GM19395 (cell line): ENCODE results near the gene KCTD16.

Experiments used
- ATAC-seq: cut with Tn5 transposase; IDR thresholded peaks from one replicate; pipeline ENCODE4 v1.9.1; 2021; ENCODE audit warnings: mild to moderate bottlenecking, moderate library complexity; ENCODE audit not compliant: unreplicated experiment

Gene KCTD16

DNA sequence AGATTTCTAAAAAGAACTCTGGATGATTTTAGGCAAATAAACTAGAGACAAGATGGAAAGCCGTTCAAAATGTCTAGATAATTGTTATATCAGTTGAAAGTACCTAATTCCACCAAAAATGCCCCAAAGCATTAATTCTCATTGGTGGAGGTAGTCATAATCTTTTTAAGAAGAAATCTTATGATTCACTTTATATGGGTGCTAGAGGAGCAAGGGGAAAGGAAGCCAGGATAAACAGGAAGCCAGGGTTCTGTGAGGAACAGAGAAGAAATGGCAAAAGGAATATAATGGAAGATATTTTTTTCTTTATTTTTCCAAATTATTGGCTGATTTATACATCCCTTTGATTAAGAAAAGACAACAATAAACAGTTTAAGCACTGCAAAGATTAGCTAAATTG is 8.0 kb upstream of the KCTD16 start:
- no peak for ATAC-seq

DNA sequence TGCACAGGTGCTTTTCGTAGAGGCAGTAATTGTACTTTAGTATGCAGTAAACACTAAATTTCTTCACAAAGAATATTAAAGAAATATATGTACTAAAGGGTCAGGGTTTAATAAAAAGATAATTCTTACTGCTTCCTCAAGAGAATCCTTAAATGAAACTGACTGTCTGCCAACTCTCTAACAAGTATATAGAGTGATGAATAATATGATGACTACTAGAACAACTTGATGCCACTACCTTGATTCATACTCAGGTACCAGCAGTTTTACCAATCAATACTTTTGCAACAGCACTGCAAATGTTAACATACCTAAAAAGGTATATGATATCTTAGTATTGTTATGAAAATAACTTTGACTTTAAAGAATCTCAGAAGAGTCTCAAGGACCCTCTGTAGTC is 4.0 kb upstream of the KCTD16 start:
- no peak for ATAC-seq

DNA sequence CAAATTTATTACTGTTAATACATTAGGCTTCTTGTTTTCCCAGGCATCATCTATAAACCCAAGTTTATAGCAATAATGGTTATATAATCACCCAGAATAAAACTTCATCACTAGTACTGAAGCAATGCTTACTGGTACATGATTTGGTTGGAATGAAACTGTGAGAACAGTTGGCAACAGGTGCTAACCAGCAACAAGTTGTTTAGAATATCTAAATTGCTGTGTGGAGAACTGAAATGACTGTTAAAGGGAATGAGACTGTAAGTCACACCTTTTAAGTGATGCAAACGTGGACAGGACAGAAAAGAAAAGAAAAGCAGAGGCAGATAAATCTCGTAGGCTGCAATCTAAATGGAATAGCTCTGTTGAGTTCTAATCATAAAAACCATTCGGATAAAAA is 2.7 kb upstream of the KCTD16 start:
- ATAC-seq = no peak

DNA sequence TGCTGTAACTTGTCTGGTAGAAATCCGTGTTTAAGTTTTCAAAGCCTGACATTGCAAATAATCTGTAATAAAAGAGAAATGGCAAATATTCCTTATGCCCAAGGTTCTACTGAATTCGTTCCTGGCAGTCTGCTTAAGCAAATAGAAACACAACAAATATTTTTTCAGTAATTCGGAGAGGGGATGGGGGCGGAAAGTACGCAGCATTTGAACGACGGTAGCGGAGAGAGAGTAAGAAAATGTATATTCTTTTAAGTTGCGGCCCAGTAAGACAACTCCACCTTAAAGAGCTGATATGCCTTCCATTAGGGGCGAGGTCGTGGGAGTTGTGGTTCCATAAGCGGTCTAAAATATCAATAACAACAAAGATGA is 783 bp upstream of the KCTD16 start:
- ATAC-seq = peak; percentile 0

DNA sequence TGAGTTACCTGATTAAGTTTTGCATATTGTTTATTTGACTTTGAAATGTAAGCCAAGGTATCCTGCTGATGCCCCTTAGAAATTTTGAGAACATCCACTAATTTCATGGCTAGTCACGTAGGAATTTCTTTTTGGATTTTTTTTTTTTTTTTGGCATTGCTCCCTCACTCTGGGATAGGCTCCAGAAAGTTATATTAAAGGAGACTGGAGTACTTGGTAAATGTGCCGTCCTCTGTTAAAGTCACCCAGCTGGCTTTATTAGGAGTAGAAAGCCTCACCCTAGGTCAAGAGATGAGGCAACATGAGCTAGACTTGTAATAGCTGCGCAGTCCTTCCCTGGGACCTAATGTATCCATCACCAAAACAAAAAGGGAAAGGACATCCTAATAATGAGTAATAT is 3.1 kb downstream of the KCTD16 start:
- no peak for ATAC-seq

DNA sequence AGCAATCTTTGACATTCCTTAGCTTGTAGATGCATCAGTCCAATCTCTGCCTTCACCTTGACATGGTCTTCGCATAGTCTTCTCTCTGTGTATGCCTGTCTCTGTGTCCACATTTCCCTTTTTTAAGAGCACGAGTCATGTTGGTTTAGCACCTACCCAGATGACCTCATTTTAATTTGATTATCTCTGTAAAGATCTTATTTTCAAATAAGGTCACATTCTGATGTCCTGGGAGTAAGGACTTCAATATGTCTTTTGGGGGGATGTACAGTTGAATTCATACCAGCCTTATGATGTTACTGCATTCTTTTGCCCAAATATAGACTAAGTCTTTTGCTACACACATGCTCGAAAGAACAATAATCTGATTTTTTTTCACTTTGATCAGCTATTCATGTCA is 6.9 kb downstream of the KCTD16 start:
- ATAC-seq = no peak

DNA sequence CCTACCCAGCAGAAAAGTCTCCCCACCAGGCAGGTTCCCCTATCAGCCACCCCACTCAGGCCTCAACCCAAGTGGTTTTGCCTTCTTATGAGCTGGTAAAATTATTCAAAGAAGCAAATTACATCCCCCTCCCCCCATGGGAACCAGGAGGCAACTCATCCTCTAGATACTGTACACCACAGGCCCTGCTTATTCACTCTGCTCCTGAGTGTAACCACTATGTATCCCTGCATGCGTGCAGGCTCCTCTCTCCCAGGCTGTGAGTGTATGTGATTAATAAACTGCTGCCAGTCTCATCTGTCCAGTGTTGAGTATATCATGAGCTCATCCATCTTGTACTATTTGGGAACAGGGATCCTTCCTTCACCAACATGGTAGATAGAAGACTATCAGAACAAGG is 8.6 kb downstream of the KCTD16 start:
- ATAC-seq = no peak

DNA sequence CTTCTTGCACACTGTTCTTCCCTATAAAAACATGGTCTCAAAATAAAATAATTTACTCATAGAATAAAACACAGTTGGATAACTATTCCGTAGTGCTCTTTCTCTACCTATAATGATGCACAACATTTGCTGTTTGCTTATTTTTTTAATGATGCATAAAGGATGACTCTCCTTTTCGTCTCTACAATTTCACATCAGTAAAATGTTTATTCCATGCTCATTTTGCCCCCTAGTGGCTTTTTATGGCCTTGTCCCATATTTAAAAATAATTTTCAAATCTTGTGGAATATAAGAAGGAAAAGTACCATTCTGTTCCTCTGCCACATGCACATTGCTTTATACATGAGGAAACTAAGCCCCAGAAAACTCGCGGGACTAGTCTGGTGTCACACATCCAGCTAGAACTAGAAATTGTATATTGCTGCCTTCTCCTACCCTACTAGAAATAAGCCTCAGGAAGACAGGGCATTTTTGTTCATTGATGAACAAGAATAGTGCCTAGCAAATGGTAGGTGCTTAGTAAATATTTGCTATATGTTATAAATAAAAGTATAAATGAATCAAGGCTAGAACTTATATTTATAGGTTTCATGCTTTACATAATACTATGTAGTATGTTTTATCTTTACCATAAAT is 12.7 kb downstream of the KCTD16 start:
- no peak for ATAC-seq

DNA sequence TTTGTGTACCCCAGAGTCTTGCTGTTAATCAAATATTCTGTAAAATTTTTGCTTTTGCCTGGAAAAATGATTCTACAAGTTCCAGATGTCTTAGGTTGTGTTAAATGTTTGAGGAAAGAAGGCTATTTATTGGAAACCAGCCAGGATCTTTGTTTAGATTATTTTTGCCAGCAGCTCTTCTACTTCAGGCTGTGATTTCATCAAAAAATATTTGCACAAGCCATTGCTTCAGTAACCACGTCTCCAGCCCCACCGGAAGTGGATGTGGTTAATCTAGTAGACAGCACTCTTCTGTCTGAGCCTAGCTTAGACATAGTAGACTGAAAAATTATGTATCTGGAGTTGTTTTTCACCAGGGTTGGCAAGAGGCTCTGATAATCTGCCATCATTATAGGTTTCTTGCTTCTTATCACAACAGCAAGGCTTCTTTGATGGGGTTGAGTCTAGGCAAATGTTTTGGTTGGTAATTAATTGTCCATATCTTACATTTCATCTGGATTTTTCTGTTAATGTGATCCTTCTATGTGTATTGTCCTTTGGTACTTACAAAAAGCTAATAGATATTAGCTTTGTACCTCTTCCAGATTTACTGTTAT is 17.1 kb downstream of the KCTD16 start:
- ATAC-seq = peak; percentile 83

DNA sequence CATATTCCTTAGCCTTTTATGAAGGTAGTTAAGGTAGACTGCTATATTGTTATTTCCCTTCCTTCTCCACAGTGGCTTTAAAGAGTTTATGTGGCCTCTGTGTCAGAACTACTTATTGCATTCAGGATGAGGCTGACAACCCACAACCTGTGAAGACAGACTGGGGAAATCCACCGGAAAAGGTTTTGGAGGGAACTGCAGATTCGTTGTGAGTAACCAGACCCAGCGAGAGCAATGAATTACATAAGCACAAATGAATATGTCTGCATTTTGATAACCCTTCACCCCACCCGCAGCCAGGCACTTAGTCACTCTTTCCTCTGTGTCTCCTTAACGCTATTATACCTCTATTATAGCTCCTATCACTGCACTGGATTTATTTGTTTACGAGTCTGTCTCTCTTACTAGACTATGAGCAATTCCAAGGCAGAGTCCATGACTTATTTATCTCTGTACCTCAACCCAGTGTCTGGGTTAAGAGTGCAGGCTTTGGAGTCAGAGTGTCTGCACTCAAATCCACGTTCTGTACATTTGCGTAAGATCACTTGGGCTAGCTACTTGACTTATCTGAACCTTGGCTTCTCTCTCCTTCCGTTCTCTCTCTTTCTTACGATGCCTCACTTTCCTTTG is 19.2 kb downstream of the KCTD16 start:
- ATAC-seq = peak; percentile 30

DNA sequence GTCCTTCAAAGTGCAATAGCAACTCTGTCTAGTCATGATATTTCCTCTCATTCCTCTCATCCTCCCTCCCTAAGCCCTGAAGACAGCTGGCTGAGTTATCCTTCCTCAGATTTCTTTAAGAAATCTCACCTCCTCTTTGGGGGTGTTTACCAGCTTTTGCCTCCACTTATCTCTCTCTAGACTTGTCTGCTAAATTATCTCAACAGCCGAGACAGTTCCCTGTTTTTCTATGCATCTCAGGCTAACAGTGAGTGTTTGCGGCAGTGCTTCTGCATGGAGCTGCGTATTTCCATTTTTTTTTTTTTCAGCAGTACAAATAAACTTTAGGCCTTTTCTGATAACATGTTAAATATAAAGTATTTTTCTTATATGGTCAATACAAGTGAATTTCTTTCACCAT is 20.9 kb downstream of the KCTD16 start:
- ATAC-seq = no peak

DNA sequence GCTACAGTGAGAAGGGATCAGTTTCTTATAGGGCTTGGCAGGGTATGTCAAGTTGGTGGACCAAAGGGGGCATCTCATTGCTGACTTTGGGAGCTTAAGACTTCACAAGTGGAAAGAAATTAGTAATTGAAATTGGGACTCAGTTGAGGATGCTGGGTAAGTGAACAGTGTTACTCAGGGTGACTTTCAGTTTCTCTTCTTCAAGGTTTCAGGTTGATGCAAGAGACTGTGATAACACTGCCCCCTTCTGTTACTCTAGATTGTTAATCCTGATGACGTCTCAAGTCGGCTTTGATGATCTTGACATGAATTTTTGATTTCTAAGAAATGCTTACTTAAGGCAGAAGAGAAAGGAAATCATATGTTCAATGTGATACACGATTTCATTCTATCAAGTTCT is 21.3 kb downstream of the KCTD16 start:
- peak; percentile 89 for ATAC-seq

DNA sequence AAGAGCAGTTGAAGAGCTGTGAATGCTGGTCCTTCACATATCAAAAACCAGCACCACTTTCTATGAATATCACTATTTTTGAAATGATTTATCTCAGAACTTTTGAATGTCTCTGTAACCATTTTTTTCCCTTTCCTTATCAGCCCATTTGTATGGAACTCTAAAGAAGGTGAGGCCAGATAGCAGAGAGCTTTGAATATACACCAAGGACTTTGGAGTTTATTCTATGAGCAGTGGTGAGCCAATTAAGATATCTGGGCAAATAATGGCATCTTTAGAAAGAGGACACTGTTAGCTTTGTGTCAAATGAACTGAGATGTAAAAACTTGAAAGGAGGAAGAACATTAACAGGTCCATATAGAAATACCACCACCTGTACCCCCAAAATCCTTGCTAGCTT is 22.0 kb downstream of the KCTD16 start:
- ATAC-seq = no peak

DNA sequence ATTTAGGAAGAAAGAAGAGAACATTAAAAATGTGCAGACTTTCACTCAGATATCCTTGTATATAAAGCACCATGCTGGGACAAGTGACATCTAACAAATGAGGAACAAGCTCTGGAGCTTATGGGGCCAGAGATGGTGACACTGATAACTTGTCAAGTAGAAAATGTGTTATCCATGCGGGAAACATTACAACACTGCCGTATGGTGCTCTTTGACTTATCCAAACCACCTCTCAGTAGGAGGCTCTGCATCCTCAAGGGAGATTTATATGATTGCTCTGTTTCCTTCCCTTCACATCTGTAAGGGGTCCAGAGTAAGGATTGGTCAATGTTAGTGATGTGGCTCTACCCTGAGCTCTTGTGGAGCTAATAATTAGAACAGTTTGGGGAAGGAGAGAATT is 23.5 kb downstream of the KCTD16 start:
- ATAC-seq = no peak

DNA sequence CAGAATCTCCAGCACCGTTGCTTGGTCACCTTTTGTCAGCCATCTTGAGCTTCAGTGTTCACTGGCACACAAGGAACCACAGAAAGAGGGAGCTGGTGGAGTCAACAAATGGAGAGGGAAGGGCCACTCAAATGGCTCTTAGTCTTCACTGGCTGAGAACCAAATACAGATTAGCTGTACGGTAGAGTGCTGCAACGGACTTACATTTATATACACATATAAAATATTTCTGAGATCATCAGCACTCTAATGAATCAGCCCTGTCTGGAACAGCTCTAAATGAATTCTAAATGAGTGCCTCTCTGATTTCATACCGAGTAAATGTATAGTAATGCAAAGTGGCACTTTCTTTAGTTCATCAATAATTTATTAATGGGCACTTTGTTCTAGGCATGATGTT is 24.8 kb downstream of the KCTD16 start:
- ATAC-seq = no peak

DNA sequence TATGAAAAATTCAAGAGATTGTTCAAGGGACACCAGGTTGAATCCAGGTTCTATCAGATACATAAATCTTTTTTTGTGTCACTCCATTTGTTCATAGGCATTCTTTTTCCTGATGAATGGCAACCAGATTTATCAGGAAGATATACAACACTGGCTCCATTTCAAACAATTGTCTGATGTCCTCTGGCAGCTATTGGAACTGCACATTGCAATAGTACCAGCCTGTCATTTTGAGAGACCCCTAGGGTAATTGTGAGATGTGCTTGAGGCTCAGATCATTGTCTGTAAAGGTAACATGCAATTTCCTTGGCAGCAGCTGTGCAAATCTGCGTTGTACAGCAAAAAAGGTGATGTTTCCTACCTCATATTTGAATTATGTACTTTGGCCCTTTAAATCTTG is 25.9 kb downstream of the KCTD16 start:
- no peak for ATAC-seq

DNA sequence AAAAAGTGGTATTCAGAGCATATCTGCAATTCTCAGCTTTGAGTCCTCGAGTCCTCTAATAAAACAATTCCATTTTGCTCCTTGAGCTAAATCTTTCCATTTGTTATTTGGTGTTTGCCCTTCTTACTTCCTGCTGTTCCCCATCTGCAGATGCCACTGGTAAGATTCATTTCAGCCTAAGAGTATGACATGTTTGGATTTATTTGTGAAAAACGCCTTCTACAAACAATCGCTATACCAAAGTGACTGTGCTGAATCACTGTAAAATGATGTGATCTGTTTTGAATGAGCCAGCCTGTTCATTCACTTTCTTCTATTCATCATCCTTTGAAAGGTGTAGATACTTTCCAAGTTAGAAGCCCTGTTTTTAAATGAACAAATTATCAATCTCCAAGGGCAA is 27.7 kb downstream of the KCTD16 start:
- ATAC-seq = no peak

DNA sequence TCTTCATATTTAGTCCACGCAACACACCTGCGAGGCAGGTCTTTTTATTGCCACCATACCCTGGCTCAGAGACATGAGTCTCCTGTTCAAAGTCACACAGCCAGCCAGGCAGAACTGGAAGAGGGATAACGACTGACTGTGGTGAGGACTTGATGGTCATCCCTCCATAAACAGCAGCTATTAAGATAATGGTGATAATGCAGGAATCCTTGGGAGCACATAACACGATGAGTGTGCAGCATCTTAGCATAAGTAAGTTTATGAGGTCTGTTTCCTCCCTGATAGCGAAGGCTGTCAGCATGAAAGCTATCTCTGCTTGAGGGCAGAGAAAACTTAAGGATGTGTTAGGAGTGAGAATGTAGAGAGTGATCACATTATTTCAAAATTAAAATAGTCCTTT is 30.9 kb downstream of the KCTD16 start:
- ATAC-seq = no peak

DNA sequence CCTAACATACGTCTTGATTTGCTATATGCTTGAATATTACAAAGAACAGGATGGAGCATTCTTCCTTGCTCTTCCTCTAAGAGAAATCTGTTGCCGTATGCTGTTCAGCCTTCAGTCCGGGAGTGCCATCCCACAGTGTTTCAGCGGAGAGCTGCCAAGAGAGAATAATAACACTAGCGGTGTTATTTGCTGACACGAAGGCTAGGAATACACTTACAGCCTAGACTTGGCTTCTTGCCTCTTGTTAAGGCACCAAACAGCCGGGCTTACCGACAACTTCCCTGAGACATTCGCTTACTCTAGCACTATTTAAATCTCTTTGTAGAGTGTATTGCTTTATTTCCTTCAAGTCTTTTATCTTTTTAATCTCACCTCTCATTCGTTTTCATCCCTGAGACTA is 31.4 kb downstream of the KCTD16 start:
- ATAC-seq = no peak

DNA sequence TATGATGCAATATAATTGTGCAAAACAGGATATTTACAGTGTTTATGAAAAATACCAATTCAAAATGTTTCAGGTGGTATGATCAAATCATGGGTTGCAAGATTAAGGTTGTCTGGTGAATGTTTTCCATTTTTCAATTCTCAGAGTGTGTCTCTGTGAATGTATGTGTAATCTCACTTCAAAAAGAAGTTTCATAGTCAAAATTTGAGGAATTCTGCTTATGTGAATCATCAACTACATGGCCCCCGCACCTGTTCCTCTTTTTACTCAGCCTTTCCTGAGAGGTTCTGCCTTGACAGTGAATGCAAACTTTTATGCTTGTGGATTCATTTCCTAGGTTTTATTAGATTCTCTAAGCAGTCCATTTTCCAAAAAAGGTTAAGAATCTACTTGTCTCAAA is 32.1 kb downstream of the KCTD16 start:
- no peak for ATAC-seq

DNA sequence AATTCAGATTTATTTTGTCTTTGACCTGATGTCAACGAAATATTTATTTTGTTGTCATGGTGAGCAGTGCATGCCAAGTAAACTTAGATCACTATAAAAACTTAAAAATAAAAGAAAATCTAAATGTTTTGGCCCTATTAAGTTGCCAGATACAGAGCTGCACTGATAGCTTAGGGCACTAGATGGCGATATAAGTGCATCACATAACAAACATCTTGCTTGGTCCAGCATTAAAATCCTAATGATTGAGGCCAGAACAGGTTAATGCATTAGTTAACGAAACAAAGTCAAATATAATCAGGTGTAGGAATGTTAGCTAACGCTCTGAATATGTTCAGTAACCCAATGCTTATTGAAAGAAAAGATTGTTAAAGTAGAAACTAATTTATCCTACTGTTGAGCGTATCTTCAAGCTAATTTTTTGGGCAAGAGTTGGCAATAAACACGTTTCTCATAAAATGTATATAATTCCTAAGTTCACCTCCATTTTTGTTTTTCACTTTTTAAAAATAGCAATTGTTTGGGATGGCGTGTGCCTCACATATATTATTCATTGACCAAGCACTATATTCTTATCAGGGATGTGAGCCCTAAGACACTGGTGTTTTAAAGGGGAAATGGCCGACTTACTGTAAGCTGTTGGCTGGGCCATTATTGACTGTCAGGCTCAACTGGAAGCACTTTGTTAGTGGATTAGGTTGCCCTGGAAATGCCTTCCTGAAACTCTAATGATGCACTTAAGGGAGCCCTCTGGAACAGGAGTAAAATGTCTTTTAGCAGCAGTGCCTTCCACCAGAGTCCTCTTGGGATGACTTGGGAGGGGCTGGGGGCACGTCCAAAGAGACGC is 33.3 kb downstream of the KCTD16 start:
- peak; percentile 89 for ATAC-seq

DNA sequence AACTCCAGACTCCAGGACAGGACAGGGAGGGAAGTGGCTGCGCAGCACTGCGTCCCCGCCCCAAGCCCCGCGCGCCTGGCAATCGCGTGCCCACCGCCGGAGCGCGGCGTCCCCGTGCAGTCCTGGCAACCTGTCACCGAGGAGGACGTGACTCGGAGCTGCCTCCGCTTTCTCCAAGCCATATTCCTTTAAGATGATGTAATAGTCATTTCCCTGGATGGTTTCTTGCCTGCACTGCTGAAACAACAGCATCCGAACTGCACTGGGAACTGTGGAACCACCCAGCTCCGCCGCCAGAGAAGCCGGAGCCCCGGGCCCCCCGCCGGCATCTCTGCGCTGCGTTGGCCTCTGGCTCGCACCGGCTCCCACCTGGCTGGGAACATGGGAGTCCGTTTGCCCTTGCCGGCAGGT is 34.5 kb downstream of the KCTD16 start:
- ATAC-seq = no peak
